ENCODE data around the gene TPT1.

TPT1 gene

GRCh38 chr13:45289936-45290563 lies 50.9 kb downstream of the TPT1 start:
- Histone ChIP-seq H3K9ac (ENCODE audit: low read length in 2 of 2) (no peak overlapping the region), H3K36me3 (ENCODE audit: control insufficient read depth in 2 of 2, insufficient read depth in 2 of 2, low read length in 2 of 2) (peaks cover 4 to 8% of the 10 kb centered on the region in 2 donors)

More at GRCh38 chr13:45289936-45290563, 50.9 kb downstream of the TPT1 start:
- Histone ChIP-seq H3K4me3 (ENCODE audit: low read length in 2 of 2) (no peak overlapping the region), H3K27ac (ENCODE audit: low read length) (no peak overlapping the region), H3K4me1 (ENCODE audit: control insufficient read depth, insufficient read depth, low read length) (no peaks in the 10 kb centered on the region), H3K27me3 (ENCODE audit: control insufficient read depth in 1 of 2, insufficient read depth in 2 of 2, low read length in 2 of 2) (no peaks in the 10 kb centered on the region), H3K9me3 (ENCODE audit: control insufficient read depth in 2 of 2, low read length in 2 of 2) (no peaks in the 10 kb centered on the region)

Measured in stomach smooth muscle (tissue), 2 donors.